Effector CD4-positive, alpha-beta T cell (primary cell): ENCODE results near the gene ABCC2.
"Not testable (repeated sequence)": the region's sequence is repeated elsewhere in the genome, so short reads cannot be mapped to it uniquely, and the experiment has no call there.

ENCODE experiments used
- DNase-seq: peaks from one replicate; pipeline ENCODE4 v3.0.0-alpha.2; 2020

Gene ABCC2

GRCh38 chr10:99809931-99810615 lies 27.6 kb downstream of the ABCC2 start:
- DNase-seq, result no peak

DNA sequence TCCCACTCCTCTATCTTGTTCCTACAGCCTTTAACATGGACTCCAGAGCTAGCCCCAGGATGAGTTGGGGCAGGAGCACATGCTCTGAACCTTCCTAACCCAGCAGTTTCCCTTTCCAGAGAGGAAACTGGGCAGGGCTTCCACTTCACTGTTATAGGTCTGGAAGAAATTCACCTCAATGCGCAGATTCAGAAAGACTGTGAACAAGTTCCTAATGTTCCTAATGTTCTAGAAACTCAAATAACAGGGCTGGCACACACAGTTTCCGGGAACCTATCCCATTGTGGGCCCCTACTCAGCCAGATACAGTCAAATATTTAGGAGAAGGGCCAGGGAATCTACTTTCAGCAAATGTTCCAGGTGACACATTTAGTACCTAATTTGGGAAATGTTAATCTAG lies 29.7 kb downstream of the ABCC2 start:
- DNase-seq, result no peak

DNA sequence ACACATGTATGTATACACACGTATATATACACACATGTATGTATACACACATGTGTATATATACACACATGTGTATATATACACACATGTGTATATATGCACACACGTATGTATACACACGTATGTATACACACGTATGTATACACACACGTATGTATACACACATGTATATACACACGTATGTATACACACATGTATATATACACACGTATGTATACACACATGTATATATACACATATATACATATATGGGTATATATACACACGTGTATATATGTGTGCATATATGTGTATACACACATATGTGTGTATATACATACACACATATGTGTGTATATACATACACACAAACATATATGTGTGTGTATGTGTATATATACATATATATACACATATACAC lies 31.7 kb downstream of the ABCC2 start:
- DNase-seq, result no peak

- DNase-seq, result no peak
Measured at GRCh38 chr10:99815621-99816020, 33.2 kb downstream of the ABCC2 start.

GRCh38 chr10:99827936-99828335 lies 45.5 kb downstream of the ABCC2 start:
- no peak for DNase-seq

GRCh38 chr10:99828464-99828863 lies 46.0 kb downstream of the ABCC2 start:
- no peak for DNase-seq

DNA sequence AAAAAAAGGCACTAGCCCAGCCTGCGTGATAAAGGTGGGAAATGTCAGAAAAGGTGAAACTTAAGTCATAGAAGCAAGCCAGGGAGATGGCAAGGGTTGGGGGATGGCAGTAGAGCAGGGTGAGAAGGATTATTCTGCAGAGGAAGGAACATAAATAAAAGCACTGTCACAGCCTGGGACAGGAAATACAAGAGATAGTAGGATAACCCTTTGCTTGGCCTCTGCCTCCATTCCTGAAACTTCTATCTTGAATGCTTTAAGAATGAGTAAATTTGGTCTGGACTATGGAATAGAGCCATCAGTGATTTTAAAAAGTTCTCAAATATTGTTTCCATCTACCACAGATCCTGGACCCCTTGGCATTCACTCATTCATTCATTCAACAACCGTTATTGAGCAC lies 50.0 kb downstream of the ABCC2 start:
- DNase-seq, result no peak

GRCh38 chr10:99834410-99834809 lies 52.0 kb downstream of the ABCC2 start:
- no peak for DNase-seq

DNA sequence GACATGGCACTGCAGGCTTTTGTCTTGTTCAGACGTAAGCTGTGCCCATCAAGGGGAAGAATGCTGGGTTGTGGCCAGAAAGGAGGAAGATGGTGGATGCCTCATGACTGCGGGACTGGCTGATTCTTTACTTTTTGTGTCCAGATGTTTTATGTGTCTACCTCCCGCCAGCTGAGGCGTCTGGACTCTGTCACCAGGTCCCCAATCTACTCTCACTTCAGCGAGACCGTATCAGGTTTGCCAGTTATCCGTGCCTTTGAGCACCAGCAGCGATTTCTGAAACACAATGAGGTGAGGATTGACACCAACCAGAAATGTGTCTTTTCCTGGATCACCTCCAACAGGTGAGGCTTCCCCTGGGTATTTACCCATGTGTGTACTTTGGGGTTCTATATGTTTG lies 53.5 kb downstream of the ABCC2 start:
- DNase-seq, result no peak

GRCh38 chr10:99836711-99837110 lies 54.3 kb downstream of the ABCC2 start:
- no peak for DNase-seq

DNA sequence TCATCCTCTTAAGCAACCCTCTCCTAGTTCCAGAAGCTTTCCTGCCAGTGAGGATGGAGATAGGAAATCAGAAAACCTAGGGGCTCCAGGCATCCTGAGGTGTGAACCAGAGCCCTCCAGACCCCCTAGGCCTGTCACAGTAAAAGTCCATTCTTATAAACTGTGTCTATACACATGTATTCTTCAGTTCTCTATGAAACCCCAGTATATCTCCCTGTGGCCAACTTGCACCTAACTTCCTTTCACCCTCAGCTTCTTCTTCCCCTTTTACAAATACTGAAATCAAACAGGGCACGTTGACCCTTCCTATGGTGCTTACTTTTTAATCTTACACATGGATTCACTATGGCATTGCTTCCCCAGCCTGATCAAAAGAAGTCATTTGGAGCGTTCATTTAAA lies 58.4 kb downstream of the ABCC2 start:
- DNase-seq, result not testable (repeated sequence)

DNA sequence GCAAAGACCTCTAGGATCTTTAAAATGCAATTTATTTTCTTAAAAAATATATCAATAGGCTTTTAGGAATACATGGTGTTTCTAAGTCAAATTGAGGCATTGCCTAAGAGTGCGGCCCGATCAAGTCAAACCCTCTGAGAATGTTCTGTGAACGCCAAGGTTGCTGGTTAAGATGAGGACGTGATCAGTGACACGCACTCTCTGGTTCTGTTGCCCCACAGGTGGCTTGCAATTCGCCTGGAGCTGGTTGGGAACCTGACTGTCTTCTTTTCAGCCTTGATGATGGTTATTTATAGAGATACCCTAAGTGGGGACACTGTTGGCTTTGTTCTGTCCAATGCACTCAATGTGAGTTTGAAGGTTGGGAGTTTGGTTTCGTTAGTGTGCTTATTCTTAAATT lies 59.3 kb downstream of the ABCC2 start:
- DNase-seq, result no peak

GRCh38 chr10:99843310-99843709 lies 60.9 kb downstream of the ABCC2 start:
- DNase-seq, result no peak

DNA sequence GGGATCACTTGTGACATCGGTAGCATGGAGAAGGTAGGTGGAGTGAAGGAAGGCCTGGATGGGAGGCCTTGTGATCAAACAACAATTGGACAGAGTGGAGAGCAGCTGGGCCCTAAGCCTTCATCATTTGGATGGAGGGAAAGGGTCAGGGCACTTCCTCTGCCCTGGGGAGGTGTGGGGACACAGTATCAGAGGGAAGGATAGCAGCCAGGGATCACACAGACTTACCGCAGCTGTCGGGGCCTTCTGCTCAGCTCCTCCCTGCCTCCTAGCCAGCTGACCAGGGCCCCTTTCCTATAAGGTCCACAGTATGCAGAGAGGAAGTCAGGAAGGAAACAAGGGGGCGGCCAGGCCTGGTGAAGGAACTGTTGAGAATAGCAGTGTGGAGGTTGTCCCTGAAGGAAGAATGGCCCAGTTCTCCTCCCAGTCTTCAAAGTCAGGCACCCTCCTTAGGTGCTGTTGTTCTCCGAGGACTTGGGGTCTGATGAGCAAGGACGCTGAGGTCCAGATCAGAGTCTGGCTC lies 62.1 kb downstream of the ABCC2 start:
- no peak for DNase-seq

- peak; percentile 69 for DNase-seq
Measured at GRCh38 chr10:99845837-99846382, 63.5 kb downstream of the ABCC2 start.

DNA sequence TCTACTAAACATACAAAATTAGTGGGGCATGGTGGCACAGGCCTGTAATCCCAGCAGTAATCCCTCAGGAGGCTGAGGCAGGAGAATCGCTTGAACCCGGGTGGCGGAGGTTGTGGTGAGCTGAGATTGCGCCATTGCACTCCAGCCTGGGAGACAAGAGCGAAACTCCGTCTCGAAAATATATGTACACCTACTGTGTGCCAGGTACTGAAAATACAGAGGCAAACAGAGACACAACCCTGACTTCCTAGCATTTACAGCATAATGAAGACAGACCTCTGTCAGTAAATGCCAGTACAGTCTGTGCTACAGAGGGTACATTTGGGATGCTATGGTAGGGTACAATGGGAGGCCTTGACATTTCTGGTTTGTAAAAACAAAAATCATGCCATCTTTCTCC lies 66.6 kb downstream of the ABCC2 start:
- DNase-seq, result no peak

- no peak for DNase-seq
Measured at GRCh38 chr10:99849536-99849935, 67.1 kb downstream of the ABCC2 start.

GRCh38 chr10:99850021-99850766 lies 67.8 kb downstream of the ABCC2 start:
- no peak for DNase-seq

DNA sequence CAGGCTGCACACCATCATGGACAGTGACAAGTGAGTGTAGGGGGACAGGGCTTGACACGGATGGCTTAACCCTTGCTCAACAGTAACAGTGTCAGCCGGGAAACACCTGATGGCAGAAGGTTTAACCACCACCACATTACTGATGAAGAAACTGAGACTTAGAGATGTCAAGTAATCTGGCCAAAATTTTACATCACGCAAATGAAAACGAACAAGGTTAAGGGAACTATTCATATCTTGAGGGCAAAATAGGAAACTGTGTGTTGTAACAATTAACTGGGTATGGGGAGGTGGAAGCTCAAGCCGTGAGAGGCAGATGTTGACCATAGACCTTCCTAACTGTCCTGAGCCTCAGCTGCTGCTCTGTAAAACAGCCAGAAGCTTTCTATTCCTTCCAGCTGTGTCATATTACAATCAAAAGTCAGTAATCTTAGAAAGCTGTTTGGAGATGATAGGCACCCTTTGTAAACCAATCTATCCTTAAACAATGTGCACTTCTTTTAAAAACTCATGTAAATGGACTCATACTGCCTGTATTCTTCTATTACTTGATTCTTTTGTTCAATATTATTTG lies 68.4 kb downstream of the ABCC2 start:
- DNase-seq, result no peak

DNA sequence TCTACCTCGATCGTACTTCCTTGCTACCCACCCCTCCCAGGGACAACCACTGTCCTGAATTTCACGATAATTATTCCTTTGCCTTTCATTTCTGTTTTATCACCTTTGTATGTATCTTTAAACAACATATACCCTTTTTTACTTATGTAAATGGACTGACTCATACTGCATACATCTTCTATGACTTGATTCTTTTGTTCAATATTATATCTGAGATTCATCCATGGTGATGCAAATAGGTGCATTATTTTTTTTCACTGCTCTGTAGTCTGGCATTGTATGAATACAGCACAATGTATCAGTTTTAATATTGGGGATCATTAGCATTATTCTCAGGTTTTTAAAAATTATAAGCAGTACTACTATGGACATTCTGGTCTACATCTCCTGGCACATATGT lies 69.4 kb downstream of the ABCC2 start:
- DNase-seq, result no peak

GRCh38 chr10:99852481-99853213 lies 70.2 kb downstream of the ABCC2 start:
- no peak for DNase-seq

DNA sequence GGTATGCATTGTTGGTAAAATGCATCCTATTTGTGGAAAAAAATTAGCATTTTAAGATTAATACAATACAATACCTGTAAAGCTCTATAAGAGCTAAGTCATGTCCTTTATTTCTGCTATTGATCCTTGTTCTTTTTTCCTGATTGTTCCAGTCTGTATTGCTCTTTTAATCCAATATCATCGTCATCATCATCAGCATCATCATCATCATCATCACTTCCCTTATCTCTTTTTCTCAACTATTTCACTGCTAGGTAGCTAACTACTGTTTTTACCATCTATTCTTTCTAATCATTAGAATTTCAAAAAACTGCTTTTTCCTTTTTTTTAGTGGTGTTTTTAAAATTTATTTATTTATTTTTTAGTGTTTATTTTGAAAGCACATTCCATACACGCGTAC lies 71.2 kb downstream of the ABCC2 start:
- DNase-seq, result no peak

DNA sequence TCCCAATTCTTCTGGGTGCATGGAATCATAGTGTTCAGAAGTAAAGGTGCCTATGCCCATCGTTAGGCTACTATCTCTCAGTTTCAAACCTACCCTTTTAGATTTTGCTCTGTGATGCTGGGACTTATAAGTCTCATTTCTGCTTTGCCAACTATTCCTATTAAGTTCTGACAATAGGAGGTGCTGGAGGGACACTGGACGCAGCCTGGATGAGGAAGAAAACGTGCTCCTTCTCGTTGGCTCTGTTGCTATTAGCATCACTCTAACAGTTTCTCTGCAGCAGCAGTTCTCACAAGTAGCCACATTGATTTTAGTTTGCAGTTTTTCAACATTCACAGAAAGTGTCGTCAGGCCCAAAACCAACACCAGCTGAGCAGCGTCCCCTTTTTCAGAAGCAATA lies 72.4 kb downstream of the ABCC2 start:
- no peak for DNase-seq
